Measurements from ENCODE around the gene RALY.
"Not testable (repeated sequence)": the region's sequence is repeated elsewhere in the genome, so short reads cannot be mapped to it uniquely, and the experiment has no call there.

RALY gene

GRCh38 chr20:34111702-34112599 is 118.2 kb downstream of the RALY start, which contains the start of gene EIF2S2:
Gene EIF2S2 (minus strand): TSS chr20:34112243. CDS start chr20:34112110, 133 bp downstream.
- peak; percentile 93 for DNase-seq

GRCh38 chr20:34112600-34113101 is 118.9 kb downstream of the RALY start:
- no peak for DNase-seq

- DNase-seq: no peak
Observed at GRCh38 chr20:34114809-34115208, 121.1 kb downstream of the RALY start.

GRCh38 chr20:34115232-34115631 is 121.5 kb downstream of the RALY start:
- no peak for DNase-seq

- no peak for DNase-seq
Observed at GRCh38 chr20:34120213-34120612, 126.5 kb downstream of the RALY start.

GRCh38 chr20:34122274-34122980 is 128.7 kb downstream of the RALY start:
- no peak for DNase-seq

- no peak for DNase-seq
Observed at GRCh38 chr20:34123309-34123708, 129.6 kb downstream of the RALY start.

GRCh38 chr20:34124469-34125249 is 130.9 kb downstream of the RALY start:
- DNase-seq: no peak

- no peak for DNase-seq
Observed at GRCh38 chr20:34127792-34128191, 134.1 kb downstream of the RALY start.

- DNase-seq: peak; percentile 19
Observed at GRCh38 chr20:34129518-34130162, 135.9 kb downstream of the RALY start.

GRCh38 chr20:34131491-34131890 is 137.8 kb downstream of the RALY start:
- DNase-seq: no peak

- DNase-seq: not testable (repeated sequence)
Observed at GRCh38 chr20:34132491-34132890, 138.8 kb downstream of the RALY start.

- not testable (repeated sequence) for DNase-seq
Observed at GRCh38 chr20:34132943-34133342, 139.2 kb downstream of the RALY start.

- DNase-seq: not testable (repeated sequence)
Observed at GRCh38 chr20:34133365-34133860, 139.7 kb downstream of the RALY start.

Data from activated CD4-positive, alpha-beta T cell treated with anti-CD3 and anti-CD28 coated beads for 1 hour (primary cell).